ENCODE measurements around the gene SYNJ2. TPM values are rescaled to one million over a fixed set of nuclear protein-coding genes. Genes with fewer than 3 reads are reported as not detected.

SYNJ2 gene
- total RNA-seq, 1 donor from 2014 or later: 8.3 TPM

DNA sequence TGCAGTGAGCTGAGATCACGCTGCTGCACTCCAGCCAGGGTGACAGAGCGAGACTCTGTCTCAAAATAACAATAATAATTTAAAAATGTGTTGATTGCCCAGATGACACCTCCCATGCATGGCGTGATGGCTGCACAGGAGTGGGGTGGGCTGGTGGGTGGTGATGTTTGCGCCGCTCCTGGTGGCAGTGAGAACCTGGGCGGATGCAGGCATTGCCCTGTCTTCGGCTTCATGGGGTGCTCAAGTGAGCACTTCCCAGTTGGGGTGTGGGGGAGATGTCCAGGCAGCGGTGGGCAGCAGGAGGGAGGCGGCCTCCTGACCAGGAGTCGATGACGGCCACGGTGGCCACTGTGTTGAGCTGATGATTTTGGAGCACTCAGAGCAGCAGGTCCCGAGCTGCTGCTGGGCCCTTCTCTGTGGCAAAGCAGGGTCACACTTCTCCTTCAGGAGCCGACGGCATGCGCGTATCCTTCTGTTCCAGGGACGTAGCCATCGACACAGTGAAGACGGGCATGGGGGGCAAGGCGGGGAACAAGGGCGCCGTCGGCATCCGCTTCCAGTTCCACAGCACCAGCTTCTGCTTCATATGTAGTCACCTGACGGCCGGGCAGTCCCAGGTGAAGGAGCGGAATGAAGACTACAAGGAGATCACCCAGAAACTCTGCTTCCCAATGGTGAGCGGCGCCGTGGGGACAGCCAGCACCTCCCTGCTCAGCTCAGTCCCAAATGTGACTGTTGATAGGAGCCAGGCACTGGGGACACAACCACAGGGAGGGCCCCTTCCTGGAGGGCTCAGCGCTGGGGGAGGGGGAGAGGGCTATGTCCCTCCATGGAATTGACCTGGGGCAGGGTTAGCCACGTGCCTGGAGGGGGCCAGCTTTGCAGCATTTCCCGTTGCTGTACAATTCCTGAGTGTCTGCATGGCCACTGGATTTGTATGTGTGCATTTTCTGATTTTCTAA, 89.7 kb downstream of the SYNJ2 start:
- H3K27me3 ChIP-seq: no peaks in the 10 kb centered on the region
- intact Hi-C loops (cut with DNase I): loop anchor here (5.0 kb wide), 1 partner anchor 89 kb away; the partner anchor contains the start of gene SYNJ2
- peak overlapping the region; percentile 59 for H3K27ac ChIP-seq
- H3K4me1 ChIP-seq: peaks cover 14% of the 10 kb centered on the region
- TF ChIP-seq, protein P1, sequence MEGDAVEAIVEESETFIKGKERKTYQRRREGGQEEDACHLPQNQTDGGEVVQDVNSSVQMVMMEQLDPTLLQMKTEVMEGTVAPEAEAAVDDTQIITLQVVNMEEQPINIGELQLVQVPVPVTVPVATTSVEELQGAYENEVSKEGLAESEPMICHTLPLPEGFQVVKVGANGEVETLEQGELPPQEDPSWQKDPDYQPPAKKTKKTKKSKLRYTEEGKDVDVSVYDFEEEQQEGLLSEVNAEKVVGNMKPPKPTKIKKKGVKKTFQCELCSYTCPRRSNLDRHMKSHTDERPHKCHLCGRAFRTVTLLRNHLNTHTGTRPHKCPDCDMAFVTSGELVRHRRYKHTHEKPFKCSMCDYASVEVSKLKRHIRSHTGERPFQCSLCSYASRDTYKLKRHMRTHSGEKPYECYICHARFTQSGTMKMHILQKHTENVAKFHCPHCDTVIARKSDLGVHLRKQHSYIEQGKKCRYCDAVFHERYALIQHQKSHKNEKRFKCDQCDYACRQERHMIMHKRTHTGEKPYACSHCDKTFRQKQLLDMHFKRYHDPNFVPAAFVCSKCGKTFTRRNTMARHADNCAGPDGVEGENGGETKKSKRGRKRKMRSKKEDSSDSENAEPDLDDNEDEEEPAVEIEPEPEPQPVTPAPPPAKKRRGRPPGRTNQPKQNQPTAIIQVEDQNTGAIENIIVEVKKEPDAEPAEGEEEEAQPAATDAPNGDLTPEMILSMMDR (IDR thresholded peaks at IDR 0.05): no peak
- TF ChIP-seq POLR2A (IDR thresholded peaks at IDR 0.05) (no peak), POLR2AphosphoS5 (IDR thresholded peaks at IDR 0.05; ENCODE audit: insufficient read depth in 1 of 2, low read depth in 1 of 2) (no peak)
- no peak overlapping the region for H3K4me3 ChIP-seq
- no peaks in the 10 kb centered on the region for H3K9me3 ChIP-seq
- H3K36me3 ChIP-seq: no peaks in the 10 kb centered on the region
- DNase-seq (ENCODE audit: extremely low spot score in 2 of 2): no peak

DNA sequence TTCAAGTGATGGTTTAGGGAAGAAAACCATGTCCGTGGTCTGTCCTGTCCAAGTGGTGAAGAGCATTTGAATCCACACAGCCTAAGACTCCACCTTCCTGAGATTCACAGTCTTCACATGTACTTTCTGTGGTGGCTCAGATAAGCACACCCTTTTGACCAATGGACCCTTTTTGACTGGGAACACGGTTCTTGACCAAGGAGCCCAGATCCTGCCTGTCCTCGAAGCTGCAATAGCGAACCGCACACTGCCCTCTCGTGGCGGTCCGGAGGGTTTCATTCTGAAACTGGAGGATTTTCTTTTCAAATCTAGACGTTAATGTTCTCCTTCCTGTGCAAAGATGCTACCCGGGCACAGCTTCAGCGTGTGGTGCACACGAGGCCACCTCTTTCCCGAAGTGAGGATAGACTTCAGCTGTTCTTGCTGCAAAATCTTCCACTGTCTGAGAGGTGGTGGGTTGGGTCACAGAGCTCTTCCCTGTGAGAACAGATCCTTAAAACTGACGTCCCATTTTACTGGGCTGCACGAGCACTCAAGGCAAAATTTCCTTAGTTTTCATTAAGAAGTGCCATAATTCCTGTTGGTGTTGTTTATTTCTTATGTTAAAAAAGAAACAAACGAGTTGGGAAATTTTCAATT, 90.5 kb downstream of the SYNJ2 start:
- no peaks in the 10 kb centered on the region for H3K36me3 ChIP-seq
- peak in 1 of 2 donors; percentile 51 for TF ChIP-seq POLR2AphosphoS5 (IDR thresholded peaks at IDR 0.05; ENCODE audit: insufficient read depth in 1 of 2, low read depth in 1 of 2)
- no peak for TF ChIP-seq POLR2A (IDR thresholded peaks at IDR 0.05)
- TF ChIP-seq, protein P1 (IDR thresholded peaks at IDR 0.05): peak; percentile 63 to 87 (median 83)

DNA sequence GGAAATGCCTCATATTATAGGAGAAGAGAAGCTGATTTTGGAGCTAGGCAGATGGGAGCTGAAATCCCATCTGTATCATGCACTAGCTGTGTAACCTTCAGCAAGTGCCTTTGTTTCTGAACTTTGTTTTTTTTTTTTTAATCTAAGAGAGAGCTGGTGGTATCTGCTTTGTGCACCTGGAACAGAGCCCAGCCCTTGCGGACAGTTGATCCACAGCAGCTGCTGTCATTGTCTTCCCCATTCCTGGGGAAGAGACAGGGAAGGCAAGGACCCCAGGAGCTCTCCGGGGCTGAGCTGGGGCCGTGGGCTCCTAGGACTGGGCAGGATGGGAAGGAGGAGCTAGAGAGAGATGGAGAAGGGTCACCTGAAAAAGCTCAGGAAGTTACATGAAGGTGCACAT, 92.1 kb downstream of the SYNJ2 start:
- H3K36me3 ChIP-seq: no peaks in the 10 kb centered on the region
- no peak overlapping the region for H3K27ac ChIP-seq
- no peak for DNase-seq (ENCODE audit: extremely low spot score in 2 of 2)
- no peaks in the 10 kb centered on the region for H3K9me3 ChIP-seq
- TF ChIP-seq, protein P1 (IDR thresholded peaks at IDR 0.05): no peak
- TF ChIP-seq POLR2AphosphoS5 (IDR thresholded peaks at IDR 0.05; ENCODE audit: insufficient read depth in 1 of 2, low read depth in 1 of 2) (no peak), POLR2A (IDR thresholded peaks at IDR 0.05) (no peak)
- H3K4me1 ChIP-seq: peaks cover 6% of the 10 kb centered on the region
- intact Hi-C loops (cut with DNase I): loop anchor here (5.0 kb wide), 1 partner anchor 91 kb away; the partner anchor contains the start of gene SYNJ2
- H3K27me3 ChIP-seq: no peaks in the 10 kb centered on the region
- H3K4me3 ChIP-seq: no peak overlapping the region

More for the DNA sequence above, 90.5 kb downstream of the SYNJ2 start:
- Histone ChIP-seq H3K9me3 (no peaks in the 10 kb centered on the region), H3K27me3 (no peaks in the 10 kb centered on the region), H3K4me1 (peaks cover 14% of the 10 kb centered on the region), H3K4me3 (no peak overlapping the region), H3K27ac (peak overlapping the region; percentile 59)
- intact Hi-C loops (cut with DNase I): loop anchor here (5.0 kb wide), 1 partner anchor 90 kb away; the partner anchor contains the start of gene SYNJ2
- no peak for DNase-seq (ENCODE audit: extremely low spot score in 2 of 2)

DNA sequence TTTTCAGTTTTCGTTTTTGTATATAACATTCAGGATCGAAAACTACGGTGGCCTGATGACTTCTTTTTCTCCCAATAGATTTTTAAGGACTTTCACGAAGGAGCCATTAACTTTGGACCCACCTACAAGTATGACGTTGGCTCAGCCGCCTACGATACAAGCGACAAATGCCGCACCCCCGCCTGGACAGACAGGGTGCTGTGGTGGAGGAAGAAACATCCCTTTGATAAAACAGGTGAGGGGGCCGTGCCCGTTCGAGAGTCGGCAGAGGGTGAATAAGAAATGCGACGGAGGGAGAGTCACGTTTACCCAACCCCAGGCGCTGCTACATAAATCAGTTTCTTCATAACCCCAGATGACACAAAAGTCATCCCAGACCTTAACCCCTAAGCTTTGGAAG, 94.9 kb downstream of the SYNJ2 start:
- Histone ChIP-seq H3K27ac (no peak overlapping the region), H3K4me3 (no peak overlapping the region), H3K9me3 (no peaks in the 10 kb centered on the region), H3K36me3 (peaks cover 0 to 4% of the 10 kb centered on the region in 2 donors), H3K27me3 (no peaks in the 10 kb centered on the region), H3K4me1 (no peaks in the 10 kb centered on the region)
- TF ChIP-seq POLR2AphosphoS5 (IDR thresholded peaks at IDR 0.05; ENCODE audit: insufficient read depth in 1 of 2, low read depth in 1 of 2): no peak
- no peak for TF ChIP-seq POLR2A (IDR thresholded peaks at IDR 0.05)
- TF ChIP-seq, protein P1 (IDR thresholded peaks at IDR 0.05): no peak
- intact Hi-C loops (cut with DNase I): no loop called here
- no peak for DNase-seq (ENCODE audit: extremely low spot score in 2 of 2)
